GM19452 (cell line): ENCODE measurements around the gene U2SURP.
A peak's percentile ranks its signal among the peaks of the same experiment; 100 is the strongest.
"Not testable (repeated sequence)": the region's sequence is repeated elsewhere in the genome, so short reads cannot be mapped to it uniquely, and the experiment has no call there.

ENCODE experiments used
- ATAC-seq: cut with Tn5 transposase; IDR thresholded peaks from one replicate; pipeline ENCODE4 v1.9.1; 2021; ENCODE audit not compliant: unreplicated experiment

The U2SURP gene

GRCh38 chr3:143011705-143012104 lies 10.3 kb downstream of the U2SURP start:
- ATAC-seq, result no peak

- no peak for ATAC-seq
Observed at GRCh38 chr3:143014921-143015320, 13.6 kb downstream of the U2SURP start.

DNA sequence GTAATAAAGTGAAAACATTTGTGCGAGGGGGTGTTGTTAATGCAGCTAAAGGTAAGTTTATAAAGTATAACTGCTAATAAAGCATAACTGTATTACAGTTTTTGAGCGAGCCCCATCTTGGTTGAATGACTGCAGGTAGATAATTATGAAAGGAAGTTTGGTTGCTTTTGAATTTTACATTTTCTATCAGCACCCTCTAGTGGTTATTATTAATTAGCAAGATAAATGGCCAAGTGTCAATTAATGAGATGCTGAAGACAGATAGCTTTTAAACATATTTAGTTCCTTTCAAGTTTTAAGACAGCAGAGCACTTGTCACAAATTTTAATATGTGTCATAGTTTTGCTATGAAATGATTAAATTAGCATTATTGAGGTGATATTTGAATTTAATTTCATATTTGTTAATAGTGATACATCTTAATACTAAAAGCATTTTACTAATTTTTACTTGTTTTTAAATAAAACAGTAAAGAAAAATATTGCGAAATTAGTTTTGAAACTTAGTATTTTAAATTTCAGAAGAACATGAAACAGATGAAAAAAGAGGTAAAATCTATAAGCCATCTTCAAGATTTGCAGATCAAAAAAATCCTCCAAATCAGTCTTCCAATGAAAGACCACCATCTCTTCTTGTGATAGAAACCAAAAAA lies 15.1 kb downstream of the U2SURP start:
- no peak for ATAC-seq

DNA sequence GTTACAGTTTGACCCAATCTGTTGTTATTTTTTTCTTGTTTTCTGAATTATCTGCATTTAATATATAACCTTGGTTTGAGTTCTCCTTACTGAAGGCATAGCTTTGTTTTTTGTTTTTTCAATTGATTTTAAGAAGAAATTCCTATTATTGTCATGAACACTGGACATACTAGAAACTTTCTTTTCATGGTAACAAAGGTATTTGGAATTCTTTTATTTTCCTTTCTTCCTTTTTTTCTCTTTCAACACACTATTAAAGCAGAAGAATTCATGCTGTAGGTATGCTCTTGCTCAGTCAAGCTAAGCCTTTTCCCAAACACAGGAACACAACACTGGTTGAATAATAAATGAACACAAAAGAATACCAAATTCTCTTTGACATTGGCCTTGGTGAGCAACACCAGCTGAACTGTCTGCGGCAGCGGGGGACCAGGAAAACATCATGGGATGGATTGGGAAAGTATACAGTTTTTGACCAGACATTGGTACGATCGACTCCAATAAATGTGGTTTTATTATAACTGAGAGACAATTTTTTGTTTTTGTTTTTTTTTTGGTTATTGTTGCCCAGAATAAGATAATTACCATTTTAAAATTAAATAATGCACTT lies 23.1 kb downstream of the U2SURP start:
- no peak for ATAC-seq

GRCh38 chr3:143031327-143031726 lies 30.0 kb downstream of the U2SURP start:
- ATAC-seq, result no peak

DNA sequence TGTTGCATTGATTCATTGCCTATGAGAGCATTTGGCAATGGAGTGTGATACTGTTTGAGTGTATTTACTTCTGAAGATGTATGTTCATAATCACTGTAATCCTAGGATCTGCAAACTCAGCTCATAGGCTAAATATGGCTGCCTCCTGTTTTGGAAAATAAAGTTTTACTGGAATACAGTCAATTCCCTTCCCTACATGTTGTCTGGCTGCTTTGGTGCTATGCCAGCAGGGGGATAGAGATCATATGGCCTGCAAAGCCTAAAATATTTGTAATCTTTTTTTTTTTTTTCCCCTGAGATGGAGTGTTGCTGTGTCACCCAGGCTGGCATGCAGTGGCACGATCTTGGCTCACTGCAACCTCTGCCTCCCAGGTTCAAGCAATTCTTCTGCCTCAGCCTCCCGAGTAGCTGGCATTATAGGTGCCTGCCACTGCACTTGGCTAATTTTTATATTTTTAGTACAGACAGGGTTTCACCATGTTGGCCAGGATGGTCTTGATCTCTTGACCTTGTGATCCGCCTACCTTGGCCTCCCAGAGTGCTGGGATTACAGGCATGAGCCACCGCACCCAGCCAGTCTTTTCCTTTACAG lies 30.5 kb downstream of the U2SURP start:
- not testable (repeated sequence) for ATAC-seq

DNA sequence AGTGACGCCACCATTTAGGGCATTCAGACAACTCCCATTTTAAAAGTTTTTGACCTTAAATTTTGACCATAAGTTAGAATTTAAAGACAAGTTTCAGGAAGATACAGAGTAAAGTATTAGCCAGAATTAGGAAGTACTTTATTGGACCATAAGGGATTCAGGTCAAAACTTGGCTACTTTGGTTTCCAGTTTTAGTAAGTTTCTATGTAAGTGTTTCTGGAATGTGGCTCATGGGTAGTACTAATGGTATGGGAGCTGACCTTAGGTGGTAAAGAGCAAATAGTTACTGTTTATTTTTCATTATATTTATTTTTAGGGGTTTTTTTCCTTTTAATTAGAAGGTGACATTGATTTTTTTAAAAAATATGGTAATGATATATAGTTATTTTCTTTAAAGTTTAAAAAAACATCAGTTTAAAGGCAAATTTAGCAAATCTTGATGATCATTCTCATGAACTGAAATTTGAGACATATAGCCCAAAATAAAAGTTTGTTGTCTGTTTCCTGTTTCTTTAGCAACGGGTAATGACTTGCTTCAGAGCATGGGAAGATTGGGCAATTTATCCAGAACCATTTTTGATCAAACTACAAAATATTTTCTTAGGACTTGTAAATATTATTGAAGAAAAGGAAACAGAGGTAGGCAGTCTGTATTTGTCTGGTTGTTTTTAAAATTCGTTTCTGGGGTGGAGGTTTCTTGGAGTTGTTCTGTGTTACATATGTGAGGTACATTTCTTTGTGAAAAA lies 34.3 kb downstream of the U2SURP start:
- ATAC-seq, result no peak

DNA sequence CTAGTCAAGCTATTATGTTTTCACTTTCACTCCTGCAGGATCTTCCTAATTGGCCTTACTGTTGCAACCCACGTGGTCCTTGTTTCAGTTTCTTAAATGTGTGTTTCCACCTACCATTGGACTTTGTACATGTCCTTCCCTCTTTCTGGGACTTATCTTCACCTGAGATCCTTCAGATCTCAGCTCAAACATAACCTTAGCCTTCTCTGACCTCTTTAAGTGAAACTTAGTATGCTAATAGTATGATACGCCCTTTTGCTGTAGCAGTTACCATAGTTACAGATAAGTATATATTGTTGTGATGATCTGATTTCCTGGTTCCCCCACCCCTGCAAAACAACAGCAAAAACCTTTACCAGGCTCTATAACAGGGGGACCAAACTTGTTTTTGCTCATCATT lies 35.2 kb downstream of the U2SURP start:
- no peak for ATAC-seq

DNA sequence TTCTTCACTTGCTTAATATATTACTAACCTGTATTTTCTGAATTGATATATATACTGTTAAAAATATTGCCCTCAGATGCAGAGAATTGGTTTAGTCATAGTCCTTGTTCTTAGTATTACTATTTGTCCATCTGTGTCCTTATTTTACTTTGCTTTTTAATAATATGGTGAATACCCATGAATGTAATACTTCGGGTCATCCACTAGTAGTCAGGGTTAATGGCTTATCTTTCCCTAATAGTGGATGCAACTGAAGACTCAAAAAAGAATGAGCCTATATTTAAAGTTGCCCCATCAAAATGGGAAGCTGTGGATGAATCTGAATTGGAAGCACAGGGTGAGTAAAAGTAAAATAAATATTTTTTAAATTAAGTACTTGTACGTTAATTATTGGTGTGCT lies 36.5 kb downstream of the U2SURP start:
- no peak for ATAC-seq

GRCh38 chr3:143040261-143040879 lies 39.0 kb downstream of the U2SURP start:
- ATAC-seq, result no peak

- no peak for ATAC-seq
Observed at GRCh38 chr3:143041903-143042302, 40.5 kb downstream of the U2SURP start.

- no peak for ATAC-seq
Observed at GRCh38 chr3:143045639-143046038, 44.3 kb downstream of the U2SURP start.

DNA sequence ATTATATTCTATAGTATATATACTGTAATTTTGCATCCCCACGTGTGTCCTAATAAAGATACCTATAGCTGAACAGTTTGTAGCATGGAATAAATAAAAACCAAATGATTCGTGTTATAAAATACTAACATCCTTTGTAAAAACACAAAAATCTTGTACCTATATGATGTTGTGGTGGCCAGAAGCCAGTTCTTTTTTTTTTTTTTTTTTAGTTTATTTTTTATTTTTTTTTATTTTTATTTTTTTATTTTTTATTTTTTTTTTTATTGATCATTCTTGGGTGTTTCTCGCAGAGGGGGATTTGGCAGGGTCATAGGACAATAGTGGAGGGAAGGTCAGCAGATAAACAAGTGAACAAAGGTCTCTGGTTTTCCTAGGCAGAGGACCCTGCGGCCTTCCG lies 44.7 kb downstream of the U2SURP start:
- ATAC-seq, result not testable (repeated sequence)

DNA sequence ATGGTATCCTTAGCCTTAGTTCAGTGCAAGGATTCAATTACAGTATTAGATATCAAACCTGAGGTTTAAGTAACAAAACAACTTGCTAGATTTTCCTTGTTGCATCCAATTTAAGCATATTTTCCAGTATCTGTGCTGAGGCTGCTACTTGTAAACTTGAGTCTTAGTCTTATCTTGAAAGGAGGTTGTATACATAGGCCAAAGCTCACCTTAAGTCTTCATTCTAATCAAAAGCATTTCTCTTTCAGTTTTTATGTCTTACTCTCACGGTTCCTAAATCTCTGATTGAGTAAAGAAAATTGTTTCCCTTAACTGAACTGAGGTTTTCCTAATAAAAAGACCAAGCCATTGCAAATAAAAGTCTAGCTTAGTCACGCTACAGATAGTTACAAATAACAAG lies 52.6 kb downstream of the U2SURP start:
- ATAC-seq, result no peak

- ATAC-seq, result no peak
Observed at GRCh38 chr3:143056372-143056771, 55.0 kb downstream of the U2SURP start.

DNA sequence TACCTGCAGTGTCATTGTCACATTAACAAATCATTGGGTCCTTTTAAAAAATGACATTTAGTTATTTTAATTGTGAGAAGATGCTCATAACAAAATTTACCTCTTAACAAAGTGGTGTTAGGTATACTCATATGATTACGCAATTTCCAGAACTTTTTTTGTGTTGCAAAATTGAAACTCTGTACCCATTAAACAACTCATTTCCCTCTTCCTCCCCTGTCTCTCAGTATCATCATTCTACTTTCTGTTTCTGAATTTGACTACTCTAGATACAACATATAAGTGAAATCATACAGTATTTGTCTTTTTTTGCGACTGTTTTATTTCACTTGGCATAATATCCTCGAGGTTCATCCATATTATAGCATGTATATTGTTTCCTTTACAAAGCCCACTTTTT lies 59.5 kb downstream of the U2SURP start:
- peak; percentile 98 for ATAC-seq

- no peak for ATAC-seq
Observed at GRCh38 chr3:143063018-143063417, 61.6 kb downstream of the U2SURP start.

- ATAC-seq, result no peak
Observed at GRCh38 chr3:143064777-143065176, 63.4 kb downstream of the U2SURP start.

- ATAC-seq, result no peak
Observed at GRCh38 chr3:143065364-143065763, 64.0 kb downstream of the U2SURP start.

DNA sequence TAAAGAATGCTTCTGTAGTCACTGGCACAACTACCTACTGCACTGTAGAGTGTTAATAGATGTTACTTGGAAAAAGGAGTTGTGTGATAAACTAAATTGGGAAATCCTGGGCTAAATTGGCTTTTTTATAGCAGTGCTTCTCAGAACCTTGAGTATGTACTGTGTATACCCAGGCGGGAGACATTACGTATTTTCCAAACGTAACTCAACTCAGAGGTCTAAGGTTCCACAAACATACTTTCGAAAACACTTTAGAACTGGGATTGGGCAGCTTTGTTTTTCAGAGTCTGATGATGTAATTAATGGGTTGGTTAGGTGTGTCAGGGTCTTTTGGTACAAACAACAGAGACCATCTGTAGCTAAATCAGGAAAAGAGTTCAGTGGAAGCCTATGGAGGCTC lies 64.7 kb downstream of the U2SURP start:
- ATAC-seq, result no peak

- ATAC-seq, result no peak
Observed at GRCh38 chr3:143067201-143067600, 65.8 kb downstream of the U2SURP start.
